ENCODE data around the gene GDPD2. TPM values are rescaled to one million over a fixed set of nuclear protein-coding genes. Genes with fewer than 3 reads are reported as not detected.

GDPD2 gene
- total RNA-seq, 2 donors from 2014 or later = not detected

GRCh38 chrX:70455366-70456202 lies 32.5 kb downstream of the GDPD2 start:
- Histone ChIP-seq H3K4me1 (peaks cover 0 to 8% of the 10 kb centered on the region in 2 donors), H3K9me3 (no peaks in the 10 kb centered on the region), H3K27me3 (no peaks in the 10 kb centered on the region), H3K27ac (peak overlapping the region; percentile 82 to 91), H3K36me3 (no peaks in the 10 kb centered on the region), H3K4me3 (peak overlapping the region; percentile 50 to 56)
- DNase-seq (ENCODE audit: low spot score) = no peak
- TF ChIP-seq CTCF (IDR thresholded peaks at IDR 0.05) = no peak

DNA sequence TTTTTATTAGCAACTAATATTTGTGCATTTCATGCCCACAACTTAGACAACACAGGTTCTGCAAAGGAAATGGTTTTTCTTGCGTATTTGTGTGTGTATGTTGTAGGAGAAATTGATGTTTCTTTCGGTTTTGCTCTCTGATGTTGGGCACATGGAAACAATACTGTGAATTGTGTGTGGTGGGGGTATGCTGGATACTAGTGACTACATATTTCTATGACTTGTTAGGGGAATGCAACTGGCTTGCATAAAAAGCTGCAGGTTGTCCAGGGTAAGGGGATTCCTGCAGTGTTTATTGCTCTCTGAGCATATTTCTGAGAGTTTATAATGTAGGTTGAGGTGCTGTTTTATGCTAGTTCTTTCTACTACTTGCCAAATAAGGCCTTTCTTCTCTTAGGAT lies 33.1 kb downstream of the GDPD2 start:
- no peak for DNase-seq (ENCODE audit: low spot score)
- H3K36me3 ChIP-seq = no peaks in the 10 kb centered on the region
- no peak for TF ChIP-seq CTCF (IDR thresholded peaks at IDR 0.05)
- H3K27me3 ChIP-seq = no peaks in the 10 kb centered on the region
- no peaks in the 10 kb centered on the region for H3K9me3 ChIP-seq
- peaks cover 0 to 8% of the 10 kb centered on the region in 2 donors for H3K4me1 ChIP-seq
- peak overlapping the region in 1 of 2 donors; percentile 91 for H3K27ac ChIP-seq
- H3K4me3 ChIP-seq = peak overlapping the region; percentile 50 to 56

DNA sequence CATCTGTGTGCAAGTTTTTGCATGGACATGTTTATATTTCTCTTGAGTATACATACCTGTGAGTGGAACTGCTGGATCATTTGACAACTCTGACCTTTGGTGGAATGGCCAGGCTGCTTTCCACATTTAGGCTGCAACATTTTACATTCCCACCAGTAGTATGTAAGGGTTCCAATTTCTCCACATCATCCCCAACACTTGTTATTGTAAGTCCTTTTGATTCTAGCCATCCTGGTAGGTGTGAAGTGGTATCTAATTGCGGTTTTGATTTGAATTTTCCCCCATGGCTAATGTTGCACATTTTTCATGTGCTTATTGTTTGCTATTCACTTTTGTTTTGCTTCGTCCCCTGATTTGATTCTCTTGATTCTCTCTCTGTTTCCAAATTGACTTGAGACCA lies 37.9 kb downstream of the GDPD2 start:
- DNase-seq (ENCODE audit: low spot score) = no peak
- TF ChIP-seq CTCF (IDR thresholded peaks at IDR 0.05) = no peak
- Histone ChIP-seq H3K4me3 (no peak overlapping the region), H3K27ac (no peak overlapping the region), H3K27me3 (no peaks in the 10 kb centered on the region), H3K9me3 (no peaks in the 10 kb centered on the region), H3K36me3 (no peaks in the 10 kb centered on the region), H3K4me1 (no peaks in the 10 kb centered on the region)

- no peaks in the 10 kb centered on the region for H3K27me3 ChIP-seq
- no peak overlapping the region for H3K27ac ChIP-seq
- no peaks in the 10 kb centered on the region for H3K4me1 ChIP-seq
- no peak for TF ChIP-seq CTCF (IDR thresholded peaks at IDR 0.05)
- H3K4me3 ChIP-seq = no peak overlapping the region
- H3K9me3 ChIP-seq = no peaks in the 10 kb centered on the region
- no peaks in the 10 kb centered on the region for H3K36me3 ChIP-seq
- no peak for DNase-seq (ENCODE audit: low spot score)
Observed at GRCh38 chrX:70464051-70464450, 40.9 kb downstream of the GDPD2 start.

DNA sequence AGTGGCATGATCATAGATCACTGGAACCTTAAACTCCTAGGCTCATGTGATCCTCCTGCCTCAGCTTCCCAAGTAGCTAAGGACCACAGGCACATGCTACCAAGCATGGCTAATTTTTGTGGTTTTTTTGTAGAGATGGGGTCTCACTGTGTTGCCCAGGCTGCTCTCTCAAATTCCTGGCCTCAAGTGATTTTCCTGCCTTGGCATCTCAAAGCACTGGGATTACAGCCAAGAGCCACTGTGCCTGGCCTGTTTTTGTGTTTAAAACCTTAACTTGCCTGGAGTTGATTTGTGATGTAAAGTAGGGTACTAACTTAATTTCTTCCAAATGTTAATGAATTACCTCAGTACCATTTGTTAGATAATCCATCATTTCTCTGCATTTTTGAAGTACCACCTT lies 43.9 kb downstream of the GDPD2 start:
- H3K4me3 ChIP-seq = no peak overlapping the region
- no peaks in the 10 kb centered on the region for H3K27me3 ChIP-seq
- no peak for TF ChIP-seq CTCF (IDR thresholded peaks at IDR 0.05)
- no peaks in the 10 kb centered on the region for H3K9me3 ChIP-seq
- H3K36me3 ChIP-seq = no peaks in the 10 kb centered on the region
- H3K4me1 ChIP-seq = no peaks in the 10 kb centered on the region
- DNase-seq (ENCODE audit: low spot score) = no peak
- no peak overlapping the region for H3K27ac ChIP-seq

DNA sequence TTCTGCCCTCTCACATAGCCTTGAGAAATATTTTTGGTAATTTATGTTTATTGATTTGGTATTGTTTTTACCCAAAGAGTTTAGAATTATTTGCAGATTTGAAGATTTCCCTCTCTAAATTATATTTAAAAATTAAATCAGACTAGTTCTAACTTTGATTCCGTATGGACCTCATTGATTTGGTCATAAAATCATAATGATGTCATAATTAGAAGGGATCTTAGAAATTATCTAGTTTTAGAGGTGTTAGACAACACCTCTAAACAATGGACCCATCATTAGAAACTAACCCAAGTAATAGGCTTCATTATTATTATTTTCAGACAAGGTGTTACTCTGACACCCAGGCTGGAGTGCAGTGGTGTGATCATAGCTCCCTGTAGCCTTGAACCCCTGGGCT lies 45.6 kb downstream of the GDPD2 start:
- TF ChIP-seq CTCF (IDR thresholded peaks at IDR 0.05) = no peak
- Histone ChIP-seq H3K9me3 (no peaks in the 10 kb centered on the region), H3K27me3 (no peaks in the 10 kb centered on the region), H3K36me3 (no peaks in the 10 kb centered on the region), H3K4me1 (no peaks in the 10 kb centered on the region), H3K4me3 (no peak overlapping the region), H3K27ac (no peak overlapping the region)
- DNase-seq (ENCODE audit: low spot score) = no peak
